ENCODE measurements around the gene MPG.
A peak's percentile ranks its signal among the peaks of the same experiment; 100 is the strongest.

MPG gene

DNA sequence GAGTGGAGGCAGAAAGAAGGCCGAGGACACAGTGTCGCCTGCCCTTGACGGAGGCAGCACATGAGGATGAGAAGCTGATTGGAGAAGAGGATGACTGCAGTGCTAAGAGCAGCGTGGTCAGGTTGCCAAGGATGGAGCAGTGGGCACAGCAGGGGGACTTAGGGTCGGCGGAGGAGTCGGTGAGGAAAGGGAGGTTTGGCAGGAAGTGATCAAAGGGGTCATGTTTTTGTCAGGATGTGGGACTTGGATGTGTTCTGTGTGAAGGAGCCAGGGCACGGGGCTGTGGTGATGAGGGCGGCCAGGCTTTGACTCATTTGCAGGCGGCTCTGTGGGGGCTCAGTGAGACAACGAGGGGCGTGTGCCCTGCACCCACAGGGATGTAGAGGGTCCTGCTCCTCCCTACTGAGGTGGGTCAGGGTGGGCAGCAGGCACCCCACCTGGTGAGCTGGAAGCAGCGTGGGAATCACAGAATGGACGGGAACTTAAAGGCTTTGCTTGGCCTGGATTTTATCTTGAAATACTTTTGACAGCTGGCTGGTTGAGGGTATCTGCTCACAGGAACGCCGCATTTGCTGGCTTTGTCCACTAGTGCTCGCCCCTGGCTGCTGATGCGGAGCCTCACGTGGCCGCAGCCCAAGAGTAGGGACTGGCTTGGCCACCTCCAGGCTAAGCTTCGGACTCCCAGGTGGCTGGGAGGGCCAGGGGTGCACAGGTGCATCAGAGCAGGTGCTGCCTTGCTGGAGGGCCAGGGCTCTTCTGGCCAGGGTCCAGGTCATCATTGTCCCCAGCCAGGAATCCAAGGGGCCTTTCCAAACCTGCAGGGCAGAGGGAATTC, 6.0 kb downstream of the MPG start:
- DNase-seq (ENCODE audit: low read depth, low spot score): no peak

DNA sequence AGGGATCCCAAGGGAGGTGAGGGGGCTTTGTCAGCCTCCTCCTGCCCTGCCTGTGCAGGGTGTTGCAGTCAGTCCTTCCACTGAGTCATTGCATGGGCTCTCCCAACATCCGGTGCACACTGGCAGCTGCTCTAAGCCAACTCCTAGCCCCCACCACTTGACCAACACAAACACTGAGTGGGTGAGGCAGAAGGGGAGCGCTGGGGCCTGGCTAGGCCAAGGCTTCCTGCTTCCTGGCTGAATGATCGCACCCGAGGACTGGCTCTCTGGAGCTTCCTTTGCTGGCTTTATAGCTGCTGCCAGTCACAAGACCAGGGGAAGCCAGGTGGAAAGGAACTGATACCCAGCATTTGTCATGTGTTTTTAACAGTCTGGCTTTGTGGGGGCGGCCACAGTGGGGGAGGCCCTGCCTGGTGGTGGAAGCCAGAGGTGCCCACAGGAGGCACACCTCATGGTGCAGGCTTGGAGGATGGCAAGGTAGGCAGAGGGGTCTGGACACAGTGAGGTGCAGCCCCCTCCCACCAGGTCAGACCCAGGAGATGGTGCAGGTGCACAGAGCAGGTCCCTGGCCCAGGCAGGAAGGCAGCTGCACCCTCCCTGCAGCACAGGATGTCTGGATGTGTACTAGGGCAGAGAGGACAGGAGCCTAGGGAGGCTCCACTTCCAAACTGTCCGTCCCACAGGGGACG, 6.8 kb downstream of the MPG start:
- DNase-seq (ENCODE audit: low read depth, low spot score): peak; percentile 61

GRCh38 chr16:85407-85782, 7.4 kb downstream of the MPG start:
- no peak for DNase-seq (ENCODE audit: low read depth, low spot score)

GRCh38 chr16:85865-86264, 7.8 kb downstream of the MPG start:
- no peak for DNase-seq (ENCODE audit: low read depth, low spot score)

- DNase-seq (ENCODE audit: low read depth, low spot score): no peak
These were observed 8.5 kb downstream of the MPG start for GRCh38 chr16:86483-86952.

DNA sequence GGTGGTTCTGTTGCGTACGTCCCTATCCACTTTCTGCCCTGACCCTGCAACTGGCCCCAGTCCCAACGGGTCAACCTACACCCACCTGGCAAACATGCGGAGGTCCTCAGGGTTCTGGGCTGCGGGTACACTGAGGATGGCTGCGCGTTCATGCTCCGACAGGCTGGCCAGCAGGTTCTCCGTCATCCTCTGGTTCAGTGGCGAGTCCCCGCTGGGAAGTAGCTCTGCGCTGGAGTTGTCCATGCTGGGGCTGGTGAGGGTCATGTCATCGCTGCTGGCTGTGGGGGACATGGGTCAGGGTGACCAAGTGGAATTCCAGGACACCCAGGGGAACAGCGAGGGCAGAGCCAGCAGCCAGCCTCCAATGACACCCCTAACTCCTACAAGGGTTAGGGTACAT, 10.6 kb downstream of the MPG start:
- no peak for DNase-seq (ENCODE audit: low read depth, low spot score)

DNA sequence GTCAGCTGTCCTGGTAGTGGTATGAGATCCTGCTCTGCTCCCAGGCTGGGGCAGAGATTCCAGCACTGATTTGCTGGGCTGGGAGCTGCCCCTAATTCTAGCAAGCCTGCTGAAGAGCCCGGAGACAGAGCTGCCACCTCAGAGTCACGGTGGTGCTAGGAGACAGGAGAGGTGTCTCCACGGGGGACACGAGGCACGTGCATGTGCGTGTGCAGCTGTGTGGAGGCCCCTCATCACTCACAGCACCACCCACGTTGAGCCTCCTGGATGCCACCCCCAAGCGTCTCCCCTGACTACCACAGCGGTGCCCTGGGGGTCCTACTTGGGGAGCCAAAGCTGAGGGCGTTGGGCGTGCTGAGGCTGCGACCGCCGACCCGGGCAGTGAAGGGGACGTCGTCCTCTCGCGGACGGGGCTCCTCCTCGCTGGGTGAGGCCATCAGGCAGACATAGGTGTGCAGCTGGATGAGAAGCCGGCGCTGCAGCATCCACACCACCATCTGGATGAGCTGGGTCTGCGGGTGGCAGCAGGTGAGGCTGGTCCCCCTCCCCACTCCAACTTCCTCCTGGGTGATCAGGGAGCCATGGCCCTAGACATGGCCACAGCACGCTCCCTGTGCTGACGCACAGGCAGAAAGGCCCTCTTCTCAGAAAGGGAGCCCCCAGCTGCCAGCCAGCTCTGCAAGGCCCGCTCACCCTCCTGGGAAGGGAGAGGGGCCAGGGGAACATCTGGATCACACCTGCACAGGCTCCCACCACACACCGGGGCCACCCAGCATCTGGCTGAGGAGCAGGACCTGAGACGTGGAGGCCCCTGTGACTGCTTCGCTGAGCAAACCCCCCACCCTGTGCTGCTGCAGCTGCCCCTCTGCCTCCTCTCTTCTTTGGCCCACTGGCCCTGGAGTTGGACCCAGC, 11.6 kb downstream of the MPG start:
- no peak for DNase-seq (ENCODE audit: low read depth, low spot score)

DNA sequence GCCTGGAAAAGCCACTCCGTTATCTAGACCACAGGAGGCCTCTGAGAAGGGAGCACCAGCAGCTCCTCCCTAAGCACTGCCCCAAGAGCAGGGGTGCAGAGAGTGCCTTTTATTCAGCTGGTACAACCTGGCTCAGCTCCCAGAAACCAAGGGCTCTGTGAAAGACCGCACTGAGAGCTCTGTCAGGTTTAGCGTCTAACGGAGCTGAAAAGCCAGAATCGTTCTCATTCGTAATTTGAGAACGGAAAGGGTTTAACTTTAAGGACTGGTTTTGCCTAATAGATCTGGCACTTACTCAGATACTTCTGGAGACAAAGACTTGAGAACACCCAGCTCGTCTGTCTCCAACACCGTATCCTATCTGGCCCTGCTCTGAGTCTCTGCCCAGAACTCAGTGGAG, 13.5 kb downstream of the MPG start:
- no peak for DNase-seq (ENCODE audit: low read depth, low spot score)

GRCh38 chr16:92431-93339, 14.7 kb downstream of the MPG start:
- DNase-seq (ENCODE audit: low read depth, low spot score): no peak

DNA sequence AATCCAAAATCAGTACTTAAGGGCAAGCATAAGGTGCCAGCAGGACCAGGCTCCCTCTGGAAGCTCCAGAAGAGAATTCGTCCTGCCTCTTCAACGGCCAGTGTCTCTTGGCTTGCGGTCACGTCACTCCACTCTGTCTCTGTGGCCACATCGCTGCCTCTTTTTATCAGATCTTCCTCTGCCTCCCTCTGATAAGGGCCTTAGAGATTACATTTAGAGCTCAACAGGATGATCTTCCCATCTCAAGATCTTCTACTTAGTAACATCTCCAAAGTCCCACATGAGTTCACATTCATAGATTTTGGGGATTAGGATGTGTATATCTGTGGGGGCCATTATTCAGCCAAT, 16.9 kb downstream of the MPG start:
- DNase-seq (ENCODE audit: low read depth, low spot score): no peak

DNA sequence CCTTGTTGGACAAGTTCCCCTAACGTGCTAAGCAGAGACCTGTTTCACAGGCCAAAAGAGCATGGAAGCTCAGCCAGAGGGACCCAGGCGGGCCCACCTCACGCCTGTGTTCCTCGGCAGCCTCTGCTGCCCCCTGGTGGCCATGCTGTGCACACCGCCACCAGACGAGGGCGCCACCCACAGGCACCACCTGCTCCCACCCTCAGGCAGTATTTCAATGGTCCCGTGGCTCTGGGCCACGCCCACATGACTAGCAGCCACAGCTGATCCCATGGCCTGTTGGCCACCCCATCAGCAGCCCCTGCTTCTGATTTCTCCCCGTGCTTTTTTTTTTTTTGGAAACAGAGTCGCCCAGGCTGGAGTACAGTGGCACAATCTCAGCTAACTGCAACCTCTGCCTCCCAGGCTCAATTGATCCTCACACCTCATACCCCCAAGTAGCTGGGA, 18.9 kb downstream of the MPG start:
- DNase-seq (ENCODE audit: low read depth, low spot score): peak; percentile 64

GRCh38 chr16:97822-98221, 19.8 kb downstream of the MPG start:
- no peak for DNase-seq (ENCODE audit: low read depth, low spot score)

DNA sequence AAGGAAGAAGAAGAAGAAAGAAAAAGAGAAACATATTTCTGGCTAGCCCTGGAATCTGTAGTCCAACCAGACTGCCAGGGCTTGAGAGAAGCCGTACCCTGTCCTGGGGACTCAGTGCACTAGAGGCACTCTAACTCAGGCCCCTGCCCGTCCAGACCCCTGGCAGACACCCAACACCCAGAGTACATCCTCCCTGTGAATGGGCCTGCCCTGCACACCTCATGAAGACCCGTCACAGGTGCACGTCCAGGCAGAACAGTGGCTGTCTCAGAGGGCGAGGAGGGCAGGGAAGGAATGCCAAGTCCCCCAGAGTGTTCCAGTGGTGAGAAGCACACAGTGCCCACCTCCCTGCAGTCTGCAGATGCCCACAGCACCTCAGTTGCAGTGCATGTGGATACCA, 23.0 kb downstream of the MPG start:
- no peak for DNase-seq (ENCODE audit: low read depth, low spot score)

- no peak for DNase-seq (ENCODE audit: low read depth, low spot score)
These were observed 23.6 kb downstream of the MPG start for GRCh38 chr16:101586-101985.

DNA sequence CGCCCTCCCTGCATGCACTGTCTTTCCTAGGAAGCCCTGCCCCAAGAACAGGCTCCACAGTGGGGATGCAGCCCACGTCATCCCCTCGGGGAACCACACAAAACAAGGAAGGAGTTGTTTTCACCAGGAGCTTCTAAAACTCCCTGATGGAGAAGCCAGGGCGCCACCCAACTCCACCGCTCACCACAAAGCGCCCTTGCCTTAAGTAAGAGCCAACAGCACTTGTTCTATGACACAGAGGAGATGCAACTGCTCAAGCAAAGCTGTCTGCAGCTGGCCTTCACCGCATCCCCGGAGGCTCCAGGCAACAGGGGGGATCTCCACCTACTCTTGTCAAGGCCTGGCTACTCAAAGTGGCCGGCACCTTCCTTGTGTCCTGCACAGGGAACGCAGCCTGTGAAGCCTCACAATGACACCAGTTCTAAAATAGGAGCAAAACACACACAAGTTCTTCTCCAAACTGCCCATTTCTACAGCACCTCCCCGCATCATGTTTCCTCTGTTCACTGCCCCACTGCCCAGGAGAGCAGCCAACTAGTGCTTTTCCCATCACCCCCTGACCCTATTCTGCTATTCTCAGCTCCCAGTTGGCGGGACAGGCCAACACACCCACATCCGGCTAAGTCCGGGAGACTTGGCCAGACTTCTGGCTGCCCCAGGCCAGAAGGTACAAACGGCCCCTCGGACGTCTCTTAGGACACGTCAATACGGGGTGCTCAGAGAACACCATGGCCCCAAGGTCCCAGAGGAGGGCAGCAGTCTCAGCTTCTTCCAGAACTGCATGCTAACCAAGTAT, 24.2 kb downstream of the MPG start:
- peak; percentile 50 for DNase-seq (ENCODE audit: low read depth, low spot score)

DNA sequence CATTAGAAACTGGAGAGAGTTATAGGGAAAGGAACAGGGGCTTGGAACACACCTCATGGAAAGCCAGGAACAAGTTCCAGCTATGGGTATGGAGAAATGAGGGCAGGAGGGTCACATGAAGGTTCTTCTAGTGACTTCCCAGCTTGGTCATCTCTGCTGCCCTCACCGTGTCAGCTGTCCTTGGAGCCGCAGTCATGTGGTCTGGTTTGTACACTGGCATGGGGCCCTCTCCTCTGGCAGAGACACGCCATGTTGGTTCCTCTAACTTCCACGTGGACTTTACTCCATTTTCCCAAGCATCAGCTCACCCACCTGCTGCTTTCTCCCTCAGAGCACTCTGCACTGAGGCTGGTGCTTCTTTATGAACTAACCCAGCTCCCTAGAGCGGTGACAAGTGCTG, 26.3 kb downstream of the MPG start:
- no peak for DNase-seq (ENCODE audit: low read depth, low spot score)

DNA sequence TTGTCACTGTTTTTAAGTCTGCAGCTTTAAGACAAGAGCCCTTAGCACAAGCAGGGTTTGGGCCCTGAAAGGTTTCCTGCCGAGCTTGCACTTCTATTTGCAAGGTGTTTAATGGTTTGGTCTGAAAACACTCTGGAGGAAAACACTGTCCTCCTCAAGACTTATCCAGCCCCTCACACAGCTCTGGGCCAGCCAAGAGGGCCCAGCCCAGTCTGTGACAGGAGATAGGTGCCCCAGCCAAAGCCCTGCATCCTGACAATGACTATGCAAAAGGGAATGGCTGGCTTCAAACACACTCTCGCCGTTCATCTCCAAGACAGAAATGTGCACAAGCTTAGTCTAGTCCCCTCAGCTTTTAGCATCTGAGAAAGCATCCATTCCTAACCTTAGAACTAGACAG, 26.9 kb downstream of the MPG start:
- DNase-seq (ENCODE audit: low read depth, low spot score): no peak

DNA sequence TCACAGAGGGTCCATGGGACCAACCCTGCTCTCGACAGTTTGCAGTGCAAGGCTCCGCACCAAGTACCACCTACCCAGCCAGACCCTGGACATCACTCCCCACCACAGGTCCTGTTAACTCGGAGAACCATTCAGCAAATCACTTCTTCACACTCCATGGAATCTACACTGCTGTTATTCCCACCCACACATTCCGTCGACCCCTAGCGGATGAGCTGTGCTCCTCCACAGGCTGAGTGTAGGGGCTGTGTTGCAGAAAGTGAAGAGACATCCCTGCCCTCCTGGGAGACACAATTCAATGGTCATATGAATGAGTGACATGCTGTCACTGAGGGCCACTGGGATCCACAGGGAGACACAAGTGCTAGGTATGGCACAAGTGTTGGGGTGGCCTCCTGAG, 27.5 kb downstream of the MPG start:
- DNase-seq (ENCODE audit: low read depth, low spot score): no peak

GRCh38 chr16:106623-107324, 28.7 kb downstream of the MPG start:
- no peak for DNase-seq (ENCODE audit: low read depth, low spot score)

Data from brain pericyte (primary cell).